CD1c-positive myeloid dendritic cell (primary cell): ENCODE results near the gene TRMT13.
"Not testable (repeated sequence)": the region's sequence is repeated elsewhere in the genome, so short reads cannot be mapped to it uniquely, and the experiment has no call there.

ENCODE experiments used
- DNase-seq: peaks from one replicate; pipeline ENCODE4 v3.0.0-alpha.2; 2016; ENCODE audit errors: extremely low spot score

The TRMT13 gene

DNA sequence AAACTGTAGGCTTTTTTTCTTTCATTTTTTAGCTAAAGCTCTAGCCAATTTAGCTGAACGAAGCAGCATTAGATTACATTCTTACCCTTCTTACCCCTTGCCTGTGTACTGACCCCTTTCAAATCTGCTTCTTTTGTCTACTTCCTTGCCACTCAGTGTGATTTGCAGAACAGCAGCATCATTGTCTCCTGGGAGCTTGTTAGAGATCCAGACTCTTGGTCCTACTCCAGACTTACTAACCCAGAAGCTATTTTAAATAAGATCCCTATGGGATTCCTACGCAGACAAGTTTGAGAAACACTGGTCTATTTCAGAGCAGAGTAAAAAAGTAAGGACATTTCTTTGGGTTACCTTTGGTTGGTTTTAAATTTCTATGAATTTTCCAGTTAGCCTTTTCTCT lies 31.3 kb downstream of the TRMT13 start:
- no peak for DNase-seq

DNA sequence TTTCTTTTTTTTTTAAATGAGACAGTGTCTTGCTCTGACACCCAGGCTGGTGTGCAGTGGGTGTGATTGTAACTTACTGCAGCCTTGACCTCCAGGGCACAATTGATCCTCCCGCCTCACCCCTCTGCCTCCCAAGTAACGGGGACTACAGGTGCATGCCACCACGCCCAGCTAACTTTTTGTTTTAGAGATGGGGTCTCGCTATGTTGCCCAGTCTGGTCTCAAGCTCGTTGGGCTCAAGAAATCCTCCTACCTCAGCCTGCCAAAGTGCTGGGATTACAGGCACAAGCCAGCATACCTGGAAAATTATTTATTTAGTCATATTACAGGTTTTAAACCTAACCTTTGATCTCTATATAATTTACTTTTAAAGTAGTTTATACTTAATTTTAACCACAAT lies 31.7 kb downstream of the TRMT13 start:
- DNase-seq = no peak

GRCh38 chr1:100168051-100168450 lies 35.1 kb downstream of the TRMT13 start:
- no peak for DNase-seq

- DNase-seq = no peak
Observed at GRCh38 chr1:100177295-100178041, 44.5 kb downstream of the TRMT13 start.

DNA sequence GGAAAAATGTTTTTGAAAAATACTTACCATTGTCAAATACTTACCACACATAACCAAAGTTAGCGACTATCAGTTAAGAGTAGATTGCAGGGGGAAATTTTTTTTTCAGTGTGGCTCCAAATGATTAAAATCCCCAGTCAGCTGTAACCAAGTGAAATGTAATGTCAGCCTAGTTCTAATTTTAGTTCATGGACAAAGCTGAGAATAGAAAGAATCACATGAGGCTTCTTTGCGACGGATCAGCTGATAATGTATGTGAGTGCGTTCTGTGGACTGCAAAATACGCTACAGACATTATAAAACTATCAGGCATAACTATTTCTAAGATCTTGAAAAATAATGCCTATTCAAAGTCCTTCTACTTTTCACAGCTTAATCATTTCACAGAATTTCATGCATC lies 45.1 kb downstream of the TRMT13 start, which contains the start of gene LRRC39:
TSS of gene LRRC39 (minus strand) at position 166 of the 400 bp plus-strand sequence. CDS start 9,740 bp downstream, outside the sequence.
- DNase-seq = no peak

- no peak for DNase-seq
Observed at GRCh38 chr1:100183370-100183769, 50.4 kb downstream of the TRMT13 start.

GRCh38 chr1:100184536-100184935 lies 51.6 kb downstream of the TRMT13 start:
- DNase-seq = no peak

GRCh38 chr1:100187912-100188311 lies 54.9 kb downstream of the TRMT13 start:
- no peak for DNase-seq

DNA sequence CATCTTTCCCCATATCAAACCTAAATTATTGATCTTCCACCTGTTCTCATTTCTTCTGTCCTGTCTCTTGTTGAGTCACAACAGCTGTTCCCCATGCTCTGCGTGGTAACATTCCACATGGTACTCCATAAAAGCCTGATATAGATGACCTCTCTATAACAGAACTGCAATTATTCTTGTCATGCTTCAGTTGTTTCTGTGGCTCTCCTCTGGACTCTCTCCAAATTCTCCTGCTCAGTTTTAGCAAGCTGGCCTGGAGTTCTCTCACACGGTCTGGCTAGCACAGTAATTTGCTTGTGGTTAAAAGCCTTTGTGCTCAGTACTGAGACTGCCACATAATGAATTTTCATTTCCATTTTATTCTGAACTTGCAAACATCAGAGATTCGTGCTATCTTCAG lies 55.7 kb downstream of the TRMT13 start:
- DNase-seq = no peak

DNA sequence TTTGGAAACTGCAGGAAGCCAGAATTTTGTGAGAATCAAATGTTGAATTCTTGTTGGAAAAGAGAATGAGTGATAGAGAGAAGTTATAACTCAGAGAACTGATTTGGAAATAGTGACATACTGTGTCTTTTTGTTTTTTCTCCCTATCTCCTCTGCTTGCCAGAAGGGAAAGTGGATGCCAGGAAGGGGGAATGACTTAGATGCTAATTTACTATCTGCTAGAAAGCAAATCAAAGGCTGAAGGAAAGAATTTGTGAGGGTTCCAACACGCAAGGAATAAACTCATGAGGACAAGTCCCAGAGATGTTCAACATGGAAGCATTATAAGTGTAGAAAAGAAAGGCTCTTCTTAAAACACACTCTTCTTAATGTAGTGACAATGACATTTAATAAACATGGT lies 65.6 kb downstream of the TRMT13 start:
- no peak for DNase-seq

DNA sequence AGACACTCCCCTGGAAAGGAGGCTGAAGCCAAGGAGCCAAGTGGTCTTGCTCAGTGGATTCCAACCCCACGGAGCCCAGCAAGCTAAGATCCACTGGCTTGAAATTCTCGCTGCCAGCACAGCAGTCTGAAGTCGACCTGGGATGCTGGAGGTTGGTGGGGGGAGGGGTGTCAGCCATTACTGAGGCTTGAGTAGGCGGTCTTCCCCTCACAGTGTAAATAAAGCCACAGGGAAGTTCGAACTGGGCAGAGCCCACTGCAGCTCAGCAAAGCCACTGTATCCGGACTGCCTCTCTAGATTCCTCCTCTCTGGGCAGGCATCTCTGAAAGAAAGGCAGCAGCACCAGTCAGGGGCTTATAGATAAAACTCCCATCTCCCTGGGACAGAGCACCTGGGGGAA lies 67.1 kb downstream of the TRMT13 start:
- not testable (repeated sequence) for DNase-seq
